Activated CD4-positive, alpha-beta T cell treated with anti-CD3 and anti-CD28 coated beads, Interleukin-2, amount 50 U/mL, for 1 hour (primary cell): ENCODE results near the gene SSTR5.

Experiments used
- DNase-seq: peaks from one replicate; pipeline ENCODE4 v3.0.0-alpha.2; 2020

Gene SSTR5

GRCh38 chr16:1040346-1040745 lies 32.2 kb upstream of the SSTR5 start:
- DNase-seq, result no peak

DNA sequence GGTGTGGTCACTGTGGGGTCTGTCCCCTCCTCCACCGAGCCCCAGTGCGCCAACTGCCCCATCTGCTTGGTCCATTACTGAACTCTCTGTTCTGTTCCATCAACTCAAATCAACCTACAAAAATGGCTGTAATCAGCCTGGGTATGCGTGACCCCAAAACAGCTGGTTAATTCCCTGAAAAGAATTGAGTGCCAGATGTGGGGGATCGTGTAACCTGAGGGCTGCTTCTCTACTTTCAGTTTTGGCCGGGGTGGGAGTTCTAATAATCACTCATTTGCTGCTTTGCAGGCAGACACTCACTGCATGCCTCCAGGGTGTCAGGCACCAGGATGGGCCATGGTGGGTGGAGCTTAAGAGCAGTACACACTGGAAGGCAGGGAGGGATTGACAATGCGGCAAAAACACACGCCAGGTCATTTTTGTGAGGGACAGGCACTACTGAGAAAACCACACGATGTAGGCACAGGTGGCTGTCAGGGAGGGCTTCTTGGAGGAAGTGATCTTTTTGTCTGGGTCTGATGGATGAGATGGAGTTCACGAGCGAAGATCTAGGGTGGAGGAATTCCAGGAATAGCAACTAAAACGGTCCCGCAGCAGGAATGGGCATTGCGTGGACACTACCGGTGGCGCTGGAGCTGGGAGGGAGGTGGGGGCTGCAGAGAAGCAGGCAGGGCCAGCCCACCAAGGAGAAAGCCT lies 30.4 kb upstream of the SSTR5 start:
- no peak for DNase-seq

DNA sequence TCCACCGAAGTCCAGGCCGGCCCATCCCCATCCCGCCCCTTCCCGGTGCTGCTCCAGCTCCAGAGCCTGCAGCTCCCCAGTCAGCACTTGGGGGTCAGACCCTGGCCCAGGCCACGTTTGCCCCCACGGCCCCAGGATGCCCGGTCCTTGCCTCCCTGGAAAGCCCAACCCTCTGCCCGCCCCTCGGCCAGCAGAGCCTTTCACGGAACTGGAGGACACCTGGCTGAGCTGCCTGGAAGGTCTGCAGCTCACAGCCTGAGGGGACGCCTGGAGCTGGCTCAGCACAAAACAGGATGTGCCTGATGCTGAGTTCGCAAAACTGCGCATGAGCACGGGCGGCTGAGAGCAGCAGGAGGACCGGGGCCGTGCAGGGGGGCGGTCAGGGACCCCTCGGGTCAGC lies 29.7 kb upstream of the SSTR5 start:
- no peak for DNase-seq

DNA sequence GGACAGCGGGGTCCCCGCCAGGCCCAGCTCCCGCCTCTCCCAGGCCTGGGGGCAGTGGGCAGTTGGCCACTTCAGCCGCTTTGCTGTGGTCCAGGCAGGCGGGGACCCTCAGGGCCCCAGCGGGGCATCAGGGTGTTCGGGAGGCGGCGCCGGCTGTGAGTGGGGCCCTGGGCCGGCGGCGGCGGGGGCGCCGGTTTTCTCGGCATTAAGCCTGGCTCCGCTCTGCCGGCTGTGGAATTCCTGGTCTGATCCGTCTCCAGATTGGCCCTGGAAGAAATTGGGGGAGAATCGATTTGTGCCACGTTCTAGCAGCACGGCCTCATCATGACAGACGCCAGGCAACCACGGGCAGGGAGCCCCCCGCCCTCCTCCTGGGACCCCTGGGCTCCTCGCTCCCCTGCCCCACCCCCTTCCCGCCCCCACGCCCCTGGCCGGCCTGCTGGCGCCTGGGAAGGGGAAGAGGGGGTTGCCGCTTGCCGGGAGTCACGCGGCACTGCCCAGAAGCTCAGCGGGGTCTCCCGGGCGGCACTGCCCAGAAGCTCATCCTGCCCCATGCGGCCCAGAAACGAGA lies 28.6 kb upstream of the SSTR5 start:
- no peak for DNase-seq

- DNase-seq, result no peak
Observed at GRCh38 chr16:1044460-1045309, 27.9 kb upstream of the SSTR5 start.

DNA sequence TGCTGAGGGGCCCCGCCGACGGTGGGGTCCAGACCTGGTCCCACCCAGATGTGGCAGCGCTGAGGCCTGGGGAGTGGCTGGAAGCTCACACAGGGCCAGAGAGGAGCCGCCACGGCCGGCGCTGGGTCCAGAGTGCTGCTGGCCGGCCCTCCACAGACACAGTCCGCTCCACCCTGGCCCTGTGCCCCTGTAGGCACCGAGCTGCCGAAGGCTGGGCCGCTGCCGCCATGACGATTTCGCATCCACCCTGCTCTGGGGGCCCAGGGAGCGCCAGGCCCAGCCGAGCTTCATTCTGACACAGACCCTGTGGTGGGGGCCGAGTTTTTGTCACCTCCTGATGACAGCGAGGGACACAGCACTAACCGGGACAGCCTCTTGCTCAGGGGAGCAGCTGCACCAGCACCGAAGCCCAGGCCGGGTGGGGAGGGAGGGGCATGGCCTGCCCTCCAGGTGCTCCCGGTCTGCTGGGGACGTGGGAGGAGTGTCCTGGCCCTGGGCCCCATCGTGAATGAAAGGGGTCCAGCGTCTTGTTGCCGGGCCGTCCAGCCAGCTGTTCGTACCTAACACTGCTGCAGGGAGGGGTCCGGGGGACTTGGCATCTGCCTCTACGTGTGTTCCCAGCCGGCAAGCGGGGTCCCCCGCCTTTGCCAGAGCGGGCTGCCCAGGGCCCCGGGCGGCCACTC lies 27.1 kb upstream of the SSTR5 start:
- DNase-seq, result no peak

DNA sequence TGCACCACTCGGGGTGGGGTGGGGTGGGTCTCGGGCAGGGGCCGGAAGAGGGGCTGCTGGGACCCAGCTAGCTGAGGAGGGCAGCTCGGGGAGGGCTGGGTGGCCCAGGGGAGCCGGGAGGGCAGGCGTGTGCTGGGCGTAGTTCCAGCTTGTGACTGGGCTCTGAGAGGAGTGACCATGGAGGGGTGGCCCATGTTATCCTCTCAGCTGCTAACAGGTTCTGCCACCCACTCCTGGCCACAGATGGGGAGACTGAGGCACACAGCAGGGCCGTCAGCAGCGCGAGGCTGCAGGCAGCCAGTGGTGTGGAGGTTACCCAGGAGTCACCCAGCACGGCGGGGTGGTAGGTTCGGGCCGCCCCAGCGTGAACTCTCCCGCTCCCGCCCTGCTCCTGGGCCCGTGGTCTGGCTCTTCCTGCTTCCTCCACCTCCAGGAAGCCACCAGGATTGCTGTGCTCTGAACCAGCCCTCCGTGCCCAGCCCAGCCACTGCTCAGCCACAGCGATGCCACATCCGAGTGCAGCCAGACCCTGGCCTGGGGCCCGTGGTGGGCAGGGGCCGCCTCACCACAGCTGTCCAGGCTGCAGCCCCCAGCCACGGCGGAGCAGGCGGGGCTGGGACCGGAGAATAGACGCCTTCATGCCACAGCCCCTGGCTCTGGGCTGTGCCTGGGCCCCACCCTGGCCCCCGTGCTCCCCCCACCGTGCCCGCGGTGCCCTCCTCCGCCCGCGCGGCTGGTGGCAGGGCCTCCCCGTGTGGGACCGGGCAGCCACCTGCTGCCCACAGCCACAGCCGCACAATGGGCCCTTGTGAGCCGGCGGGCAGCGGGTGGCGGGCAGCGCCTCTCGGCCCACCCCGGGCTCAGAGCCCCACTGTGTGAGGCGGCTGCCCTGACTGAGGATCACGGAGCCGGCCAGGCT lies 26.3 kb upstream of the SSTR5 start:
- DNase-seq, result no peak

DNA sequence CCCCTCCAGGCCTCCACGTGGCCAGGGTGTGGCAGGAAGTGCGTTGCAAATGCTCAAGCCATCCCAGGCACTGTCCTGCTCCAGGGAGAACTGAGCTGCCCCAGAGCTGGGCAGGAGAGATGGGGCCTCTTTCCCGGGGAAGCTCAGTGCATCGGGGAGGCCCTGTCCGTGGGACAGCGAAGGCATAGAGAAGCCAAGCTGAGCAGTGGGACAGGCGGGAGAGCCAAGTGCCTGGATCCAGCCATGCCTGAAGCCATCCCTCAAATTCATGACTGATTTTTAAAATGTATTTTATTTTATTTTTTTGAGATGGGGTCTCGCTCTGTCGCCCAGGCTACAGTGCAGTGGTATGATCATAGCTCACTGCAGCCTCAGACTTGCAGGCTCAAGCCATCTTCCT lies 25.4 kb upstream of the SSTR5 start:
- DNase-seq, result no peak

- no peak for DNase-seq
Observed at GRCh38 chr16:1047801-1048200, 24.7 kb upstream of the SSTR5 start.

DNA sequence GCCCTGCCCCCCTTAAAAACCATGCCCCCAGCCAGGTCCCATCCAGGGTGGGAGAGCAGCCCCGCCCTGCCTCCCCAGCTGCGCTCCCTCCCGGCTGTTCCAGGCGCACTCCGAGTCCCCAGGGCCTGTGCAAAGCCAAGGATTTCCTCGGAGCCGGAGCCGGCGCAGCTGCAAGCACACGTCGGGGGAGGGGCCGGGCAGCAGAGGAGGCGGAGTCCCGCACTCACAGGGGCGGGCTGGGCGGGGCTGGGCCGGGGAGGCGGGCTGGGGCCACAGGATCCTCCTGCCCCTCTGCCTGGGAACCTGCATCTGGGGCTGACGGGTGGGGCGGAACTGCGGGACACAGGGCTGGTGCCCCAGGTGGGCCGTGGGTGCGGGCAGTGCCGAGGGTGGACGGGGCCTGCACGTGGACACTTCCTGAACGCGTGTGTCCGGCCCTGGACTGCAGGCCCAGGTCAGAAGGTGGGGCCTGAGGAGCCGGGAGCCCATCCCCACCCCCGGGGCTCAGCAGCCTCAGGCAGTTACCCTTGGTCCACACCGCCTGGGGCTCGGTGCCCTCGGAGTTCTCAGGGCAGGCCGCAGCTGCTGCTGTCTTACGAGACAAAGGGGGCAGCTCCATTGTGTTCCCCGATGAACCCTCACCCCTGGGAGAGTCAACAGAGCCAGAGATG lies 24.0 kb upstream of the SSTR5 start:
- DNase-seq, result no peak

DNA sequence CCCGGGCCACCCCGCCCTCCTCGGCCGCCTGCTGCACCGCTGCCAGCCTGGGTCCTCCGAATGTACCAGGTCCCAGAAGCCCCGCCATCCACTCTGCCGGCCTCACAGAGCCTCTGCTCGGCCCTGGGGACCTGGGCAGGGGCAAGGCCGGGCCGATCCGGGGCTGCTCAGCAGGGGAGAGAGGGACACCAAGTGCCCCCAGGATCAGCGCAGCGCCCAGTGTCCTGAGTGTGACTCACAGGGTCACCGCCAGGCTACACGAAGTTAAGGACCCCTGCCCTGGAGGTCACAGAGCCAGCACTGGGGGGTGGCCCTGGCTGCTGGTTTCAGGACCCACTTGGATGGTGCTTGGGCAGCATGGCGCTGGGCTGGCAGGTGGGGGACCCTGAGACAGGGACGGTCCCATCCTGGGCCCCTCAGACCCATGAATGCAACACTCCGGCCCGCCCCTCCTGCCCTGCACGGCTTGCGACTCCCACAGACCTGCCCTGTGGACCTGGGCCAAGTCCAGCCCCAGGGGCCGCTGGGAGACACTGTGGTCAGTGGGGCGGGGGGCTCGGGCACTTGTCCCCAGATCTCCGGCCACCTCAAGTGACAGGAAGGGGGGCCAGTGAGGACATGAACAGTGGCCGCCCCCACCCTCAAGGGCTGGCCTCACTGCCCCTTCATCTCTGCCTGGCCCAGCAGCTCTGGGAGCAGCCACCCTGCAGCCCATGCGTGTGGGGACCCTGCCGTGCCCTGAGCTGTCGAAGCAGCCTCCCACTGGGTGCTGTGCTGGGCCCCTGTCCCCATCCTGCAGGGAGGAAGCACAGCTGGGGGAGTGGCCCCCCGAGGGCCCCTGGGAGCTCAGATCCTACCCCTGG lies 23.2 kb upstream of the SSTR5 start:
- no peak for DNase-seq

DNA sequence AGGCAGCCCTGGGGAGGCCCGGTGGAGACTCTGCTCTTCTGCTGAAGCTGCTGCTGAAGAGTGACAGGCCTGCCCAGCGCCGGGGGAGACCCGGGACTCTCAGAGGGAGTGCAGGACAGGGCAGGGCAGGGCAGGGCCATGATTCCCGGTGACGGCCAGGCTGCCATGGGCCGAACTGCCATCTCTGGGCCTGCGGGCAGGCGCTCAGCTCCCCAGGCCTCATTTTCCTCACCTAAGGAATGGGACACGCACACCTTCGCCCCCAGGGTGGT lies 22.6 kb upstream of the SSTR5 start:
- DNase-seq, result no peak

DNA sequence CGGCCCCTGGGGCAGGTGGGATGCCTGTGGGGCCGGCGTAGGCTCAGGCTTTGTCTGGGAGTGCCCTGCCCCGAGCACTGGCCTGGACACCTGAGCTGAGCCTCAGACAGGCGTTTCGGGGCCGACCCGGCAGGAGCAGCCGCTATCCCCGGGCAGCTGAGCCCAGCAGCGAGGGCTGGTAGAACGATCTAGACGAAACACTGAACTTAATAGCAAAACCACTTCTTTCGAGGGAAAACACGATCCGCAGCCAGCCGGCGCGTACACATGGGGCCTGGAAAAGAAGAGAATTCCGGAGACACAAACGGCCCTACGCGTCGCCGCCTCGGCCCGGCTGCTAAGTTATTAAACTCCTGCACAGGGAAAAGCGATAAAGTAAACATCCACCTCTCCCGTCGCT lies 22.0 kb upstream of the SSTR5 start:
- DNase-seq, result no peak

- DNase-seq, result no peak
Observed at GRCh38 chr16:1050921-1051320, 21.6 kb upstream of the SSTR5 start.

GRCh38 chr16:1051446-1051845 lies 21.1 kb upstream of the SSTR5 start:
- no peak for DNase-seq

DNA sequence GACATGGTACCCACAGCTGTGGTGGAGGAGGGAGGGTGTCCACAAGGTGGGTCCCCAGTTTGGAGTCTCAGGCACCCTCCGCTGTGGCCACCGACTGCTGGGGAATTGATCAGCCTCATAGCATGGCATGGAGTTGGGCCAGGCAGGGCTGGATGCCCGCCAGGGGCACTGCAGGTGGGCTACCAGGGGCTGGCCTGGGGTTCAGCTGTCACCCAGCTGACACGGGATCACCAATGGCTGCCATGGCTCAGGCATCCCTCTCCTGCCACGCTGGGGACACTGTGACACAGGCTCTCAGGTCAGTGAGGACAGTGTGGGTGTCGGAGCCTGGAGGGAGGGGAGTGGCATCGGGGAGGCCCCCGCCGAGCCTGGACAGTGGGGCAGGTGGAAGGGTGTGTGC lies 19.8 kb upstream of the SSTR5 start:
- no peak for DNase-seq

DNA sequence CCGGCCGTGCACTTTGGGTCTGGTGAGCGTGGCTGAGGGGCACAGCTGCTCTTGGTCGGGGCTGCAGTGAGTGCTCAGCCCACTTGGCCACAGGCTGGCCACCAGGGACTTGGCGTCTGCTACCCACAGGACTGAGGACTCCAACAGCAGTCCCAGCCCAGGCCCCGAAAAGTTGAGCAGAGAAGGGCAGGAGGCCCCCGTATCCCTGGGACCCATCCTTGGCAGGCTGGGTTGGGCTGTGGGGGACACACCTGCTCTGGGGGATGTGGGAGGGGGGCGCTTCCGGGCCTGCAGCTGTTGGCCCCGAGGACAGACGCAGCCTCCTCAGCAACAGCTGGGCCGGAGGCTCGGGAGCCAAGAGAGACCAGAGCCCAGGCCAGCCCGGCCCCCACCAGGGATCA lies 19.4 kb upstream of the SSTR5 start:
- DNase-seq, result no peak

- no peak for DNase-seq
Observed at GRCh38 chr16:1053700-1054368, 18.7 kb upstream of the SSTR5 start.

- peak; percentile 34 for DNase-seq
Observed at GRCh38 chr16:1054660-1055556, 17.6 kb upstream of the SSTR5 start.

GRCh38 chr16:1055557-1055924 lies 17.0 kb upstream of the SSTR5 start:
- no peak for DNase-seq
